HepG2 (cell line): ENCODE data around the gene QDPR. TPM values are rescaled to one million over a fixed set of nuclear protein-coding genes. Genes with fewer than 3 reads are reported as not detected.

Experiments
- ATAC-seq: fragments of 200-7000 bp; cut with Tn5 transposase; 3 replicates; pipeline ENCODE4 v1.9.1; 2020; ENCODE audit warnings: mild to moderate bottlenecking, moderate library complexity
- BruUV-seq: library from RNA; stranded (reverse); fragments of 400-500 nt; replicated peaks from 2 replicates; lab custom pipeline; 2021; lab: Mats Ljungman, UMichigan
- CTCF ChIA-PET: fragments of 300-600 bp; formaldehyde crosslinking; extraction: SDS; loops from one replicate; lab custom pipeline; 2021; ENCODE audit warnings: low total read pairs, inconsistent platforms, low intra/inter-chr PET ratio; lab: Yijun Ruan, JAX
- POLR2A ChIA-PET: fragments of 350-600 bp; sonication (Branson Sonifier 250); formaldehyde crosslinking; loops from one replicate; lab custom pipeline; 2020; ENCODE audit warnings: antibody characterized with exemption, inconsistent platforms; lab: Yijun Ruan, JAX
- DNase-seq: peaks from one replicate; pipeline ENCODE4 v3.0.0-alpha.2; 2015; ENCODE audit warnings: low spot score
- FAIRE-seq: peaks from 3 replicates; lab custom pipeline; 2011; peaks lifted over from hg19 to GRCh38; lab: Jason Lieb, UNC
- H2AFZ ChIP-seq: one replicate; pipeline ENCODE4 v1.6.1; 2011; ENCODE audit warnings: low read length, inconsistent platforms
- H3K27ac ChIP-seq: fragments of 300-600 bp; 3 replicates; pipeline ENCODE4 v1.8.0; 2011; ENCODE audit warnings: mixed run types, mild to moderate bottlenecking, mixed read lengths, low read length, inconsistent platforms; ENCODE audit not compliant: insufficient read depth; ENCODE audit errors: extremely low read length
- H3K27me3 ChIP-seq, 2 experiments: fragments of 200-600 bp in 1 of 2; 2 replicates in 1 of 2; 3 replicates in 1 of 2; pipeline versions ENCODE4 v1.6.0 to v1.8.0; 2011; ENCODE audit warnings: low read length in 2 of 2, mild to moderate bottlenecking in 2 of 2, moderate library complexity in 2 of 2, inconsistent platforms in 1 of 2; ENCODE audit not compliant: insufficient read depth in 2 of 2, control insufficient read depth in 1 of 2
- H3K36me3 ChIP-seq, 2 experiments: fragments of 200-600 bp in 1 of 2; replicated peaks in 1 of 2; 2 replicates in 1 of 2; 3 replicates in 1 of 2; pipeline versions ENCODE4 v1.5.1 to v1.8.0; 2011; ENCODE audit warnings: low read length in 2 of 2, inconsistent platforms in 1 of 2; ENCODE audit not compliant: insufficient read depth in 2 of 2, control insufficient read depth in 1 of 2
- H3K4me1 ChIP-seq: 2 replicates; pipeline ENCODE4 v1.5.1; 2012; ENCODE audit warnings: low read length, inconsistent platforms; ENCODE audit not compliant: insufficient read depth
- H3K4me2 ChIP-seq: 2 replicates; pipeline ENCODE4 v1.6.0; 2011; ENCODE audit warnings: low read depth, low read length, inconsistent platforms
- H3K4me3 ChIP-seq, 3 experiments: fragments of 200-600 bp in 1 of 3; sonication (generic), shearing (Covaris generic) in 1 of 3; replicated peaks in 1 of 3; 2 replicates each; pipeline ENCODE4 v1.5.1; 2011 to 2016; ENCODE audit warnings: low read length in 3 of 3, inconsistent platforms in 2 of 3, low read depth in 2 of 3, mild to moderate bottlenecking in 2 of 3, control low read depth in 1 of 3, mixed read lengths in 1 of 3; ENCODE audit not compliant: insufficient read depth in 1 of 3
- H3K79me2 ChIP-seq: one replicate; pipeline ENCODE4 v1.6.1; 2011; ENCODE audit warnings: low read length, inconsistent platforms; ENCODE audit not compliant: insufficient read depth
- H3K9ac ChIP-seq: 2 replicates; pipeline ENCODE4 v1.6.0; 2011; ENCODE audit warnings: mild to moderate bottlenecking, low read depth, low read length, inconsistent platforms; ENCODE audit not compliant: insufficient read depth
- H3K9me3 ChIP-seq: 2 replicates; pipeline ENCODE4 v1.5.1; 2012; ENCODE audit warnings: mild to moderate bottlenecking, low read length
- H4K20me1 ChIP-seq: 2 replicates; pipeline ENCODE4 v1.6.0; 2011; ENCODE audit warnings: inconsistent platforms, mild to moderate bottlenecking, low read length, moderate library complexity; ENCODE audit not compliant: insufficient read depth
- FIP1L1 ChIP-seq: fragments of 200-400 bp; formaldehyde crosslinking; IDR thresholded peaks from 2 replicates; pipeline ENCODE4 v1.6.1; 2018; ENCODE audit warnings: low read depth, mild to moderate bottlenecking, low read length, moderate library complexity, borderline replicate concordance; ENCODE audit not compliant: insufficient read depth
- FOXK2 ChIP-seq: fragments of 450-650 bp; IDR thresholded peaks from 2 replicates; pipeline ENCODE4 v1.6.1; 2016
- HDAC6 ChIP-seq: fragments of 200-600 bp; sonication (generic); IDR thresholded peaks from 2 replicates; pipeline ENCODE4 v1.7.0; 2017; ENCODE audit warnings: mild to moderate bottlenecking, antibody characterized with exemption, low read length, low read depth
- MEF2D ChIP-seq: sonication (generic); formaldehyde crosslinking; IDR thresholded peaks from 2 replicates; pipeline ENCODE4 v1.5.1; 2020; ENCODE audit warnings: mild to moderate bottlenecking, missing genetic modification reagents
- NCOR1 ChIP-seq: fragments of 200-600 bp; sonication (generic); IDR thresholded peaks from 2 replicates; pipeline ENCODE4 v1.7.0; 2017; ENCODE audit warnings: antibody characterized with exemption, low read length, borderline replicate concordance
- PITX1 ChIP-seq: sonication (generic); formaldehyde crosslinking; IDR thresholded peaks from 2 replicates; pipeline ENCODE4 v1.5.1; 2020; ENCODE audit warnings: mild to moderate bottlenecking, missing genetic modification reagents
- RELA ChIP-seq: sonication (generic); formaldehyde crosslinking; IDR thresholded peaks from 2 replicates; pipeline ENCODE4 v1.4.0; 2020; ENCODE audit warnings: missing genetic modification reagents
- SMC3 ChIP-seq: IDR thresholded peaks from 2 replicates; pipeline ENCODE4 v1.6.1; 2011; ENCODE audit warnings: low read length, improper control_type of control experiment
- SNRNP70 ChIP-seq: fragments of 200-400 bp; formaldehyde crosslinking; IDR thresholded peaks from 2 replicates; pipeline ENCODE4 v1.6.1; 2017; ENCODE audit warnings: mild to moderate bottlenecking, low read depth, low read length, moderate library complexity
- STAG1 ChIP-seq: sonication (generic); formaldehyde crosslinking; IDR thresholded peaks from 2 replicates; pipeline ENCODE4 v1.4.0; 2020; ENCODE audit warnings: missing genetic modification reagents
- TGIF2 ChIP-seq: IDR thresholded peaks from 2 replicates; pipeline ENCODE4 v1.6.1; 2016; ENCODE audit warnings: control low read depth, missing compliant biosample characterization
- TOPORS ChIP-seq: sonication (generic); formaldehyde crosslinking; IDR thresholded peaks from 2 replicates; pipeline ENCODE4 v1.8.0; 2023; ENCODE audit warnings: mild to moderate bottlenecking, missing genetic modification reagents
- ZBTB38 ChIP-seq: sonication (generic); formaldehyde crosslinking; IDR thresholded peaks from 2 replicates; pipeline ENCODE4 v1.5.1; 2020; ENCODE audit warnings: mild to moderate bottlenecking, missing genetic modification reagents
- ZFP1 ChIP-seq: IDR thresholded peaks from 2 replicates; pipeline ENCODE4 v1.6.1; 2016
- ZNF260 ChIP-seq: sonication (generic); formaldehyde crosslinking; IDR thresholded peaks from 2 replicates; pipeline ENCODE4 v1.4.0; 2020; ENCODE audit warnings: missing genetic modification reagents, low read depth, mild to moderate bottlenecking, borderline replicate concordance
- ZNF557 ChIP-seq: sonication (generic); formaldehyde crosslinking; IDR thresholded peaks from 2 replicates; pipeline ENCODE4 v1.4.0; 2020; ENCODE audit warnings: missing genetic modification reagents
- ZNF577 ChIP-seq: sonication (generic); formaldehyde crosslinking; IDR thresholded peaks from 2 replicates; pipeline ENCODE4 v1.4.0; 2020; ENCODE audit warnings: mild to moderate bottlenecking, low read depth, missing genetic modification reagents, borderline replicate concordance
- ZNF616 ChIP-seq: sonication (generic); formaldehyde crosslinking; IDR thresholded peaks from 2 replicates; pipeline ENCODE4 v1.5.0; 2020; ENCODE audit warnings: low read depth, mild to moderate bottlenecking, missing genetic modification reagents
- ZNF7 ChIP-seq: IDR thresholded peaks from 2 replicates; pipeline ENCODE4 v1.6.1; 2016; ENCODE audit warnings: missing biosample characterization, missing genetic modification reagents
- ZNF780A ChIP-seq: sonication (generic); formaldehyde crosslinking; IDR thresholded peaks from 2 replicates; pipeline ENCODE4 v1.8.0; 2022; ENCODE audit warnings: mild to moderate bottlenecking, missing genetic modification reagents, moderate library complexity
- WGBS: methylation state at CpG from one replicate; pipeline ENCODE4 v1.1.6; 2017; ENCODE audit warnings: low lambda C conversion rate; 5-methylcytosine and 5-hydroxymethylcytosine counted together
- in situ Hi-C: cut with HindIII; loops from 2 replicates; pipeline ENCODE4 v1.10.0; 2017; ENCODE audit warnings: low pct_unique_long_range_greater_than_20kb; ENCODE audit not compliant: extremely low pct_ligation_motif_present
- intact Hi-C: fragments of 100-400 bp; cut with micrococcal nuclease; formaldehyde crosslinking; loops from one replicate; pipeline ENCODE4 v1.10.0; 2022; ENCODE audit not compliant: unreplicated experiment
- polyA plus RNA-seq, 8 experiments: library from polyadenylated mRNA; depleted of rRNA in 3 of 8; stranded (reverse) in 7 of 8; unstranded in 1 of 8; fragments of >200 nt; fragmentation: Illumina TruSeq in 4 of 8; extraction: Trizol in 4 of 8; gene quantifications; 2 replicates each; pipeline versions ENCODE4 v1.2.1 to v1.2.3, GENCODE V29; 2011 to 2016; ENCODE audit warnings: low read depth in 4 of 8, missing spikeins in 1 of 8, mixed read lengths in 1 of 8; ENCODE audit not compliant: insufficient read depth in 1 of 8
- total RNA-seq, 5 experiments: library from RNA; depleted of rRNA; stranded (reverse); fragments of >200 nt; fragmentation: Illumina TruSeq; extraction: Trizol; gene quantifications; 2 replicates each; pipeline ENCODE4 v1.2.3, GENCODE V29; 2016; ENCODE audit warnings: low read depth in 1 of 5
- TF ChIP-seq, protein P1 (sequence below): sonication (generic); formaldehyde crosslinking; IDR thresholded peaks from 2 replicates; pipeline ENCODE4 v1.4.0; 2020; ENCODE audit warnings: mild to moderate bottlenecking, missing genetic modification reagents
- TF ChIP-seq, protein P2 (sequence below): sonication (generic); formaldehyde crosslinking; IDR thresholded peaks from 2 replicates; pipeline ENCODE4 v1.5.0; 2020; ENCODE audit warnings: mild to moderate bottlenecking, missing genetic modification reagents, moderate library complexity

QDPR gene
- total and polyA plus RNA-seq, 2 of the 13 experiments (the other 11 are each of a cell fraction or from before 2014, with no cell fraction given), result 9.9 to 95.5 TPM

GRCh38 chr4:17469931-17470674 is 41.8 kb downstream of the QDPR start (continued):
- TF ChIP-seq TGIF2 (CRISPR knock-in tag), result no peak
- no peak for TF ChIP-seq SNRNP70
- no peak for TF ChIP-seq HDAC6
- TF ChIP-seq FOXK2, result no peak
- no peak for TF ChIP-seq ZNF260 (CRISPR knock-in tag)

DNA sequence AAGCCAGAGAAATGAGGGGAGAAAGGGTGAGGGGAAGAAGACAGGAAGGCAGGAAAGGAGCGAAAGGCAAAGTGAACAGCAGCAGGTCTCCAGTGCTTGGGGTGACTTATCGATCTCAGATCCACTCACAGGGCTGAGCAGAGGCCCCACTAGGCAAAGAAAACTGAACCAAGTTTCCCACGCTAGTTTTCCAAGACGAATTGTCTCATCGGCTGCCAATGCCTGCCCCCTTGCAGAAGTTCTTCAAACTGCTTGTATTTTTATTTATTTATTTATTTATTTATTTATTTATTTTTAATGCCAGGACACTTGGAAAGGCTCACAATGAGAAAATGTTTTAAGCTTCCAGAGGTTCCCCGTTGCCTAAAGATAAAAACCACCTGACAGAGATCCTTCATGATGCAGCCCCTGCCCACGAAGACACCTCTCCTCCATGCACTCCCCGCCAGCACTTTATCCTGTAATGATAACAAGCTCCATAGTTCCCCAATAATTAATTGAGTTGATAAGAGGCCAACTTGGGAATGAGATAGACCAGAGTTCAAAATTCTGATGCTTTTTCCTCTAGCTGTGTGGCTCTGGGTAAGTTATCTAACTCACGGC is 43.2 kb downstream of the QDPR start:
- Histone ChIP-seq H3K4me1 (no peaks in the 10 kb centered on the region), H3K36me3 (no peaks in the 10 kb centered on the region), H3K4me3 (no peak overlapping the region), H3K9me3 (no peaks in the 10 kb centered on the region), H4K20me1 (no peaks in the 10 kb centered on the region), H3K4me2 (no peak overlapping the region), H3K27ac (no peak overlapping the region), H3K9ac (no peak overlapping the region), H3K79me2 (no peaks in the 10 kb centered on the region), H3K27me3 (no peaks in the 10 kb centered on the region), H2AFZ (no peak overlapping the region)
- no peak for FAIRE-seq
- intact Hi-C loops, result no loop called here
- 52% methylated on average over 9 of the region's 9 CpGs for WGBS
- CTCF ChIA-PET, result interaction anchor here (0.9 kb wide), 1 partner anchor 121 kb away, joined by 5 read pairs; no protein-coding TSS in a partner anchor
- ATAC-seq, result no peak
- peak; percentile 13 for DNase-seq
- in situ Hi-C loops, result loop anchor here (25.0 kb wide), 1 partner anchor 1181 kb away; no protein-coding TSS in a partner anchor
- no TSS peak for BruUV-seq
- TF ChIP-seq ZBTB38 (CRISPR knock-in tag) (no peak), NCOR1 (no peak), ZNF780A (CRISPR knock-in tag) (no peak), SMC3 (no peak), TOPORS (CRISPR knock-in tag) (no peak), MEF2D (CRISPR knock-in tag) (no peak), ZNF616 (CRISPR knock-in tag) (no peak), ZNF577 (CRISPR knock-in tag) (no peak), RELA (CRISPR knock-in tag) (no peak), ZFP1 (CRISPR knock-in tag) (no peak), PITX1 (no peak), STAG1 (CRISPR knock-in tag) (peak; percentile 12; the same call in 1 of the 2 replicates), ZNF7 (no peak), ZNF557 (CRISPR knock-in tag) (no peak), FIP1L1 (no peak)
- TF ChIP-seq, protein P1, sequence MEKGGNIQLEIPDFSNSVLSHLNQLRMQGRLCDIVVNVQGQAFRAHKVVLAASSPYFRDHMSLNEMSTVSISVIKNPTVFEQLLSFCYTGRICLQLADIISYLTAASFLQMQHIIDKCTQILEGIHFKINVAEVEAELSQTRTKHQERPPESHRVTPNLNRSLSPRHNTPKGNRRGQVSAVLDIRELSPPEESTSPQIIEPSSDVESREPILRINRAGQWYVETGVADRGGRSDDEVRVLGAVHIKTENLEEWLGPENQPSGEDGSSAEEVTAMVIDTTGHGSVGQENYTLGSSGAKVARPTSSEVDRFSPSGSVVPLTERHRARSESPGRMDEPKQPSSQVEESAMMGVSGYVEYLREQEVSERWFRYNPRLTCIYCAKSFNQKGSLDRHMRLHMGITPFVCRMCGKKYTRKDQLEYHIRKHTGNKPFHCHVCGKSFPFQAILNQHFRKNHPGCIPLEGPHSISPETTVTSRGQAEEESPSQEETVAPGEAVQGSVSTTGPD (CRISPR knock-in tag), result no peak
- TF ChIP-seq, protein P2, sequence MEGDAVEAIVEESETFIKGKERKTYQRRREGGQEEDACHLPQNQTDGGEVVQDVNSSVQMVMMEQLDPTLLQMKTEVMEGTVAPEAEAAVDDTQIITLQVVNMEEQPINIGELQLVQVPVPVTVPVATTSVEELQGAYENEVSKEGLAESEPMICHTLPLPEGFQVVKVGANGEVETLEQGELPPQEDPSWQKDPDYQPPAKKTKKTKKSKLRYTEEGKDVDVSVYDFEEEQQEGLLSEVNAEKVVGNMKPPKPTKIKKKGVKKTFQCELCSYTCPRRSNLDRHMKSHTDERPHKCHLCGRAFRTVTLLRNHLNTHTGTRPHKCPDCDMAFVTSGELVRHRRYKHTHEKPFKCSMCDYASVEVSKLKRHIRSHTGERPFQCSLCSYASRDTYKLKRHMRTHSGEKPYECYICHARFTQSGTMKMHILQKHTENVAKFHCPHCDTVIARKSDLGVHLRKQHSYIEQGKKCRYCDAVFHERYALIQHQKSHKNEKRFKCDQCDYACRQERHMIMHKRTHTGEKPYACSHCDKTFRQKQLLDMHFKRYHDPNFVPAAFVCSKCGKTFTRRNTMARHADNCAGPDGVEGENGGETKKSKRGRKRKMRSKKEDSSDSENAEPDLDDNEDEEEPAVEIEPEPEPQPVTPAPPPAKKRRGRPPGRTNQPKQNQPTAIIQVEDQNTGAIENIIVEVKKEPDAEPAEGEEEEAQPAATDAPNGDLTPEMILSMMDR, result 0 out of 2 replicates have a peak, but pooled peaks have one; percentile 16
- POLR2A ChIA-PET, result no interaction called here
